Adrenal gland (tissue), 12 donors: ENCODE results near the gene OR13C3. TPM values are rescaled to one million over a fixed set of nuclear protein-coding genes. Genes with fewer than 3 reads are reported as not detected.

Experiments
- DNase-seq, 7 donors: peaks; one replicate each; pipeline ENCODE4 v3.0.0-alpha.2; 2019 to 2020
- H3K27ac ChIP-seq, 5 donors: fragments of 200-600 bp; sonication (generic) in 4 of 5; 1 replicate in 3 of 5; 2 replicates in 2 of 5; pipeline versions ENCODE4 v1.5.1 to v1.8.0; 2016 to 2020; ENCODE audit warnings: mild to moderate bottlenecking in 1 of 5
- H3K27me3 ChIP-seq: fragments of 200-600 bp; 2 replicates; pipeline ENCODE4 v1.8.0; 2021
- H3K36me3 ChIP-seq, 2 donors: fragments of 200-600 bp; replicated peaks in 1 of 2; 1 replicate in 1 of 2; 2 replicates in 1 of 2; pipeline versions ENCODE4 v1.5.1 to v1.8.0; 2018 to 2022
- H3K4me1 ChIP-seq, 2 donors: fragments of 200-600 bp; replicated peaks in 1 of 2; 1 replicate in 1 of 2; 2 replicates in 1 of 2; pipeline versions ENCODE4 v1.5.1 to v1.8.0; 2018 to 2021
- H3K4me3 ChIP-seq, 4 donors: fragments of 200-600 bp; sonication (generic) in 3 of 4; one replicate each; pipeline ENCODE4 v1.5.1; 2016 to 2018
- H3K9me3 ChIP-seq, 3 donors: fragments of 200-600 bp; sonication (generic) in 1 of 3; replicated peaks in 1 of 3; 1 replicate in 2 of 3; 2 replicates in 1 of 3; pipeline versions ENCODE4 v1.5.1 to v1.8.0; 2016 to 2021
- CTCF ChIP-seq, 6 experiments: fragments of 450-650 bp in 4 of 6; fragments of 200-600 bp in 2 of 6; sonication (generic) in 1 of 6; IDR thresholded peaks; 1 replicate in 5 of 6; 2 replicates in 1 of 6; pipeline versions ENCODE4 v1.5.1 to v1.8.0; 2016 to 2021; ENCODE audit warnings: antibody characterized with exemption in 6 of 6, mild to moderate bottlenecking in 2 of 6, moderate library complexity in 1 of 6
- POLR2A ChIP-seq, 2 donors: fragments of 450-650 bp; IDR thresholded peaks; one replicate each; pipeline ENCODE4 v1.6.1; 2017; ENCODE audit warnings: antibody characterized with exemption in 2 of 2, mild to moderate bottlenecking in 2 of 2, moderate library complexity in 1 of 2
- WGBS, 4 donors: extraction: QIAGEN DNeasy Blood & Tissue Kit in 2 of 4; methylation state at CpG; one replicate each; pipeline versions ENCODE4 v1.1.5 to v1.1.7; 2013 to 2017; 5-methylcytosine and 5-hydroxymethylcytosine counted together
- intact Hi-C, 2 donors: fragments of 100-400 bp; cut with DNase I; formaldehyde crosslinking; loops; one replicate each; pipeline versions ENCODE4 v1.14.1 to v1.15.0; 2022 to 2023
- polyA plus RNA-seq, 3 donors: library from polyadenylated mRNA; stranded (reverse); fragments of 200-250 nt in 2 of 3; fragments of 350-450 nt in 1 of 3; fragmentation: Illumina TruSeq in 1 of 3; extraction: RNeasy Lipid Tissue Mini Kit (QIAGEN cat#74804) in 1 of 3; gene quantifications; one replicate each; pipeline ENCODE4 v1.2.3, GENCODE V29; 2013 to 2014
- total RNA-seq, 9 donors: library from RNA; depleted of rRNA in 4 of 9; stranded (reverse); fragments of >200 nt in 4 of 9; fragments of 120-200 nt in 1 of 9; fragmentation: NEBNext Ultra II Directional in 1 of 9; extraction: Animal tissue kit (Norgen Biotek cat#: 25700) in 1 of 9; gene quantifications; one replicate each; pipeline versions ENCODE4 v1.1.0 to v1.2.4, GENCODE V29; 2013 to 2023
- donor health status: healthy with polysubstance abuse.
- donor health status: Bipolar disorder and iron deficiency.
- donor health status: DM: yes; HTN: yes; CAD: no.
- donor health status: DM: no; HTN: no; CAD: no.
- donor health status: DM: no; HTN: no; CAD: no.
- donor health status: DM: yes; HTN: yes; CAD: no.

Gene OR13C3
- total and polyA plus RNA-seq, 12 donors: 1.8 TPM; not detected in 11

DNA sequence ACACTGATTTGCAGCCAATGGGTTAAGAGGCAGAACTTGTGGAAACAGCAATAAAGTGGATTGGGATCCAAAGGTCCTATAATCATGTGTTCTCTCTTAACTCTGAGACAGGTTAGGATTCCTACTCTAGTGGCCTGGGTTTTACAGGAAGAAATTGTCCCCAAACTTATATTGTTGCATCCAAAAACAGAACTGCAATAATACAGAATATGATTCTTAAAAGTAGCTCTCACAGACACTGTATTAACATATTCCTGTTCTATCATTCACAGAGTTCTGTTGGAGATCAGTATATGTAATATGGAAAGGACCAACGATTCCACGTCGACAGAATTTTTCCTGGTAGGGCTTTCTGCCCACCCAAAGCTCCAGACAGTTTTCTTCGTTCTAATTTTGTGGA is 32.2 kb upstream of the OR13C3 start, which contains the start of gene OR13C8:
TSS of gene OR13C8 (plus strand) at position 301 of the 400 bp plus-strand sequence. CDS start at position 301, 0 bp downstream.
- no peaks in the 10 kb centered on the region for H3K27me3 ChIP-seq
- WGBS, 4 donors: 77 to 86% (median 83%) methylated on average over 4 of the region's 4 CpGs
- H3K27ac ChIP-seq: no peak within 1 kb of the TSS
- H3K9me3 ChIP-seq: no peaks in the 10 kb centered on the region
- no peak for TF ChIP-seq CTCF (IDR thresholded peaks at IDR 0.05)
- TF ChIP-seq POLR2A (IDR thresholded peaks at IDR 0.05): no peak
- intact Hi-C loops: no loop called here
- no peak for DNase-seq
- no peaks in the 10 kb centered on the region for H3K4me1 ChIP-seq
- no peaks in the 10 kb centered on the region for H3K36me3 ChIP-seq
- no peak within 1 kb of the TSS for H3K4me3 ChIP-seq

DNA sequence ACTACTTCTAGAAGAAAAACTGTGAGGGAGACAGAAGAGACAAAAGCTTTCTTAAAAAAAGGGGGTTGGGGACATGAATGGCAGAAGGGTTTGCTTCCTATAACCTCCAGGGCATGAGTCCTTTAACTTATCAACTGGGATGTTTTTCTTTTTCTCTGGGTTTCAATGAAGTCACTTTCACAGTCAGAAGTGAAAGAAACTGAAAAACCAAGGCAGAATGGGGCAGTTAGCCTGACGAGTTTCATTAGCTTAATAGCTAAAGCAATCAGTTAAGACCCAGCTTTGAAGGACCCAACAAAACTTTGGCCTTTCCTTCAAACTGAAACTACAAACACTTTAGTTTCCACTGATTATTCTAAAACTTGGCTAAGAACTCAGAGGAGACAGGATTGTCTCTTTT is 27.7 kb upstream of the OR13C3 start:
- TF ChIP-seq CTCF (IDR thresholded peaks at IDR 0.05) (no peak), POLR2A (IDR thresholded peaks at IDR 0.05) (no peak)
- no peaks in the 10 kb centered on the region for H3K4me1 ChIP-seq
- H3K27me3 ChIP-seq: no peaks in the 10 kb centered on the region
- intact Hi-C loops: no loop called here
- H3K4me3 ChIP-seq: no peak overlapping the region
- no peaks in the 10 kb centered on the region for H3K9me3 ChIP-seq
- DNase-seq: no peak
- H3K36me3 ChIP-seq: no peaks in the 10 kb centered on the region
- no peak overlapping the region for H3K27ac ChIP-seq
- 38 to 49% (median 43%) methylated on average over 1 of the region's 1 CpG for WGBS, 4 donors

DNA sequence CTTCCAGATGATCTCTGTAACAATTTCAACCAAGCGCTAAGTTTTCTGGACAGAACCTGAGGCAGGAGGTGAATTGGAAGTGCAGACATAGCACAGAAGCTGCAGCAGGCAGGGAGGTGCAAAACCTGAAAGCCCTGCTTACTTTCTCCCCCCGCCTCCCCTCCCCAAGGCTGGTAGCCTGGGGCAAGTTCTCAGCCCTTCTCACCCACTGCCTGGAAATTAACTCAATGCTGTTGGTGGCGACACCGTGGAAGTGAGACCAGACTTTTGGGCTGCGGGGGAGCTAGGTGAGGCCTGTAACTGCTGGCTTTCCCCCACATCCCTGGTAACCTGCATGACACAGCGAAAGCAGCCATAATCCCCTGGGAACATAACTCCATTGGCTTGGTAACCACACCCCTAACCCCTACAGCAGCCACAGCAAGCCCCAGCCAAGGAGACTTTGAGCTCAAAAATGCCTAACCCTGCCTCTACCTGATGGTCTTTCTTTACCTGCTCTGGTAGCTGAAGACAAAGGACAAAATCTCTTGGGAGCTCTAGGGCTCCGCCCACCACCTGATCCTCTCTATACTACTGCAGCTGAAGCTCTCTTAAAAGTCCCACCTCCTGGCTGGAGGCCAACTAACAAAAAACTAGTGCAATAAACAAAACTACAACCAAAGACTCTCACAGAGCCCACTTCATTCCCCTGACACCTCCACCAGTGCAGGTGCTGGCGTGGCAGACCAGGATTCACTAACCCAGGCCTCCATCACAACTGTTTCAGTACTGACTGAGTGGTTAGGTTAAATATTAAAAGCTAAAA is 20.4 kb upstream of the OR13C3 start:
- no peaks in the 10 kb centered on the region for H3K9me3 ChIP-seq
- 82 to 94% (median 88%) methylated on average over 6 to 8 of the region's 8 CpGs for WGBS, 4 donors
- DNase-seq: no peak
- no peak overlapping the region for H3K27ac ChIP-seq
- no peaks in the 10 kb centered on the region for H3K36me3 ChIP-seq
- intact Hi-C loops: no loop called here
- TF ChIP-seq CTCF (IDR thresholded peaks at IDR 0.05): no peak
- no peak for TF ChIP-seq POLR2A (IDR thresholded peaks at IDR 0.05)
- no peaks in the 10 kb centered on the region for H3K4me1 ChIP-seq
- H3K4me3 ChIP-seq: no peak overlapping the region
- H3K27me3 ChIP-seq: no peaks in the 10 kb centered on the region

DNA sequence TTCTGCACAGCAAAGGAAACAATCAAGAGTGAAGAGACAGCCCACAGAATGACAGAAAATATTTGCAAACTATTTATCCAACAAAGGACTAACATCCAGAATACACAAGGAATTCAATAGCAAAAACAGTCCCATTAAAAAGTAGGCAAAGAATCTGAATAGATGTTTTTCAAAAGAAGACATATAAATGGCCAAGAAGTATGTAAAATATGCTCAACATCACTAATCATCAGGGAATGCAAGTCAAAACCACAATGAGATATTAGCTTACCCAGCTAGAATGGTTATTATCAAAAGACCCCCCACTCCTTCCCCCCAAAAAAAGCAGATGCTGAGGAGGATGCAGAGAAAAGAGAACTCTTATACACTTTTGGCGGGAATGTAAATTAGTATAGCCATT is 18.9 kb upstream of the OR13C3 start:
- no peaks in the 10 kb centered on the region for H3K36me3 ChIP-seq
- intact Hi-C loops: no loop called here
- WGBS, 4 donors: 83 to 94% (median 87%) methylated on average over 1 of the region's 1 CpG
- no peaks in the 10 kb centered on the region for H3K4me1 ChIP-seq
- TF ChIP-seq CTCF (IDR thresholded peaks at IDR 0.05): no peak
- no peak for TF ChIP-seq POLR2A (IDR thresholded peaks at IDR 0.05)
- no peak overlapping the region for H3K27ac ChIP-seq
- no peak for DNase-seq
- H3K4me3 ChIP-seq: no peak overlapping the region
- H3K27me3 ChIP-seq: no peaks in the 10 kb centered on the region
- no peaks in the 10 kb centered on the region for H3K9me3 ChIP-seq
